Tibial nerve (tissue), 3 donors: ENCODE measurements around the gene ERLIN1.

Source experiments
- POLR2A ChIP-seq, 2 donors: fragments of 450-650 bp; IDR thresholded peaks; one replicate each; pipeline ENCODE4 v1.6.1; 2017; ENCODE audit warnings: antibody characterized with exemption in 2 of 2, mild to moderate bottlenecking in 2 of 2, moderate library complexity in 2 of 2
- TF ChIP-seq, protein P1 (sequence below), 5 experiments: fragments of 200-600 bp in 3 of 5; fragments of 450-650 bp in 2 of 5; sonication (generic) in 3 of 5; IDR thresholded peaks; one replicate each; pipeline ENCODE4 v1.5.1; 2016 to 2019; ENCODE audit warnings: antibody characterized with exemption in 5 of 5, mild to moderate bottlenecking in 3 of 5, moderate library complexity in 2 of 5

DNA sequence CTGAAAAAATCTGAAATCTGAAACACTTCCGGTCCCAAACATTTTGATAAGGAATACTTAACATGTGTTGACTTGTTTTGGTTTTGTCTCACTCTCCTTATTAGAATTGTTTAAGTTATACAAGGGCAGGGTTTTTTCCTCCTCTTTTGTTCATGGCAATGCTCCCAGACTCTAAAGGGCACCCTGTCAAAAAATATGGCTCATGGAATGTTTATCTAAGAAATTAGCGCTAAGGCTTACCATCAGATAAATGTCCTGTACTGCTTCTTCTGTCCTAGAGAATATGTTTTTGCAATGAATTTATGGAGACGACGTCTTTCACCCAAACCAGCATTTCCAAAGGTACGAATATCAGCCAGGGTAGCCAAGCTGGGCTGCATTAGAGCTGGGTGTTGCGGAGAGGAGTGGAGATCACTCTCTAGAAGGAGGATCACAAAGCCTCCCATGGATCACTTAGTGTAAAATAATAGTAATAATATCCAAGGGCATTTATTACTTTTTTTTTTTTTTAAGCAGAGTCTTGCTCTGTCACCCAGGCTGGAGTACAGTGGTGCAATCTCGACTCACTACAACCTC, 46.8 kb downstream of the ERLIN1 start:
- TF ChIP-seq, protein P1, sequence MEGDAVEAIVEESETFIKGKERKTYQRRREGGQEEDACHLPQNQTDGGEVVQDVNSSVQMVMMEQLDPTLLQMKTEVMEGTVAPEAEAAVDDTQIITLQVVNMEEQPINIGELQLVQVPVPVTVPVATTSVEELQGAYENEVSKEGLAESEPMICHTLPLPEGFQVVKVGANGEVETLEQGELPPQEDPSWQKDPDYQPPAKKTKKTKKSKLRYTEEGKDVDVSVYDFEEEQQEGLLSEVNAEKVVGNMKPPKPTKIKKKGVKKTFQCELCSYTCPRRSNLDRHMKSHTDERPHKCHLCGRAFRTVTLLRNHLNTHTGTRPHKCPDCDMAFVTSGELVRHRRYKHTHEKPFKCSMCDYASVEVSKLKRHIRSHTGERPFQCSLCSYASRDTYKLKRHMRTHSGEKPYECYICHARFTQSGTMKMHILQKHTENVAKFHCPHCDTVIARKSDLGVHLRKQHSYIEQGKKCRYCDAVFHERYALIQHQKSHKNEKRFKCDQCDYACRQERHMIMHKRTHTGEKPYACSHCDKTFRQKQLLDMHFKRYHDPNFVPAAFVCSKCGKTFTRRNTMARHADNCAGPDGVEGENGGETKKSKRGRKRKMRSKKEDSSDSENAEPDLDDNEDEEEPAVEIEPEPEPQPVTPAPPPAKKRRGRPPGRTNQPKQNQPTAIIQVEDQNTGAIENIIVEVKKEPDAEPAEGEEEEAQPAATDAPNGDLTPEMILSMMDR (IDR thresholded peaks at IDR 0.05), result no peak
- no peak for TF ChIP-seq POLR2A (IDR thresholded peaks at IDR 0.05)
